Esophagus muscularis mucosa (tissue), 4 donors: ENCODE measurements around the gene CKS1B.

Source experiments
- CTCF ChIP-seq, 3 experiments: fragments of 200-600 bp in 2 of 3; fragments of 450-650 bp in 1 of 3; sonication (generic) in 2 of 3; IDR thresholded peaks; one replicate each; pipeline ENCODE4 v1.5.1; 2017 to 2019; ENCODE audit warnings: antibody characterized with exemption in 3 of 3, mild to moderate bottlenecking in 2 of 3, moderate library complexity in 1 of 3
- EP300 ChIP-seq: sonication (generic); formaldehyde crosslinking; IDR thresholded peaks from one replicate; pipeline ENCODE4 v1.6.1; 2017; ENCODE audit warnings: antibody characterized with exemption
- POLR2A ChIP-seq: fragments of 450-650 bp; IDR thresholded peaks from one replicate; pipeline ENCODE4 v1.6.1; 2017; ENCODE audit warnings: antibody characterized with exemption, moderate library complexity, mild to moderate bottlenecking, low read depth
- POLR2AphosphoS5 ChIP-seq, 2 donors: sonication (generic); formaldehyde crosslinking; IDR thresholded peaks; one replicate each; pipeline ENCODE4 v1.6.1; 2017; ENCODE audit warnings: antibody characterized with exemption in 2 of 2

GRCh38 chr1:154963643-154964042 is 10.8 kb upstream of the CKS1B start:
- TF ChIP-seq CTCF (IDR thresholded peaks at IDR 0.05) (no peak), POLR2A (no peak), POLR2AphosphoS5 (IDR thresholded peaks at IDR 0.05) (no peak), EP300 (no peak)
